ENCODE data around the gene POLQ. TPM values are rescaled to one million over a fixed set of nuclear protein-coding genes. Genes with fewer than 3 reads are reported as not detected.

POLQ gene
- total RNA-seq (2011; cell fraction: chromatin; rRNA removed; ENCODE audit: low replicate concordance): 21.5 and 73.7 TPM in 2 replicates
- 11.8 and 18.8 TPM in 2 replicates for total RNA-seq (2011; cell fraction: nucleolus; rRNA removed)
- total RNA-seq (2011; cell fraction: nucleoplasm; rRNA removed): 22.8 and 23.6 TPM in 2 replicates
- total RNA-seq (2014; rRNA removed) (8.8 and 10.2 TPM in 2 replicates), total RNA-seq (2014; rRNA removed; fragmentation: Illumina TruSeq; extraction: Trizol) (15.8 and 18.3 TPM in 2 replicates), total RNA-seq (2015; rRNA removed; fragmentation: Illumina TruSeq; extraction: Trizol) (15.8 and 19.0 TPM in 2 replicates), total RNA-seq (2021) (8.8 and 10.8 TPM in 2 replicates), polyA plus RNA-seq (2011; rRNA removed) (8.4 and 11.2 TPM in 2 replicates), polyA plus RNA-seq (2014; fragmentation: Illumina TruSeq; extraction: Trizol) (6.7 and 8.1 TPM in 2 replicates), polyA plus RNA-seq (2014; fragmentation: Nextera tagmentation; extraction: Ambion mirVana) (1 to 10 TPM; 1.5 to 2.1 TPM), polyA plus RNA-seq (2014; rRNA removed) (5.9 and 8.0 TPM in 2 replicates), polyA minus RNA-seq (2011; rRNA and poly(A)+ RNA removed) (33.6 and 44.6 TPM in 2 replicates), Bru-seq, nascent RNA (percentile 76 among the genes with signal in this experiment), BruChase-seq, experiment 1, labeled RNA remaining after a 2-hour chase (percentile 84 among the genes with signal in this experiment), BruChase-seq, experiment 2, labeled RNA remaining after a 6-hour chase (percentile 82 among the genes with signal in this experiment)
- polyA plus RNA-seq (2011; cell fraction: cytosol; rRNA removed): 0.95 and 3.2 TPM in 2 replicates
- polyA plus RNA-seq (2011; cell fraction: nucleus; rRNA removed): 17.6 and 20.5 TPM in 2 replicates
- polyA plus RNA-seq (2012): 5.4 TPM in 2 replicates
- 12.7 and 13.5 TPM in 2 replicates for polyA minus RNA-seq (2011; cell fraction: cytosol; rRNA and poly(A)+ RNA removed)
- polyA minus RNA-seq (2011; cell fraction: nucleus; rRNA and poly(A)+ RNA removed): 33.3 and 58.1 TPM in 2 replicates
- long read RNA-seq, experiment 1, partial matches to known transcripts: 3 of 11 reads
- long read RNA-seq, experiment 1, other reads (novel, unspliced or antisense): 8 of 11 reads
- long read RNA-seq, experiment 2, partial matches to known transcripts: 1 of 4 reads
- long read RNA-seq, experiment 2, other reads (novel, unspliced or antisense): 3 of 4 reads
- long read RNA-seq, experiment 3, partial matches to known transcripts: 2 of 3 reads
- long read RNA-seq, experiment 3, other reads (novel, unspliced or antisense): 1 of 3 reads

GRCh38 chr3:121545574-121546455 lies at the start of gene POLQ:
Gene POLQ (minus strand): TSS chr3:121545988. CDS start chr3:121545877, 111 bp downstream.
- Histone ChIP-seq H3K4me1 (replicated peaks in 1 of 2; ENCODE audit: control insufficient read depth in 2 of 2, insufficient read depth in 2 of 2, low read length in 2 of 2) (peaks cover 0 to 2% of the 10 kb centered on the region in 2 experiments; a peak in 2 of 5 replicates), H4K20me1 (replicated peaks; ENCODE audit: control insufficient read depth, insufficient read depth, low read length) (no peaks in the 10 kb centered on the region), H3K9ac (ENCODE audit: insufficient read depth in 1 of 2, low read depth in 2 of 2, low read length in 2 of 2) (peak within 1 kb of the TSS; percentile 90 to 94), H3K79me2 (ENCODE audit: control insufficient read depth, insufficient read depth, low read length) (peaks cover 21% of the 10 kb centered on the region), H3K9me1 (ENCODE audit: control insufficient read depth, insufficient read depth, low read length) (no peaks in the 10 kb centered on the region), H3K27me3 (ENCODE audit: control insufficient read depth in 2 of 2, insufficient read depth in 2 of 2, low read length in 2 of 2) (no peaks in the 10 kb centered on the region), H2AFZ (ENCODE audit: low read depth, low read length) (peak within 1 kb of the TSS; percentile 99), H3K4me3 (peak within 1 kb of the TSS; percentile 74), H3K36me3 (ENCODE audit: control insufficient read depth, insufficient read depth, low read length) (peaks cover 30% of the 10 kb centered on the region; the same call in 2 of the 3 replicates), H3K9me3 (replicated peaks; ENCODE audit: control insufficient read depth, insufficient read depth, low read depth, low read length) (no peaks in the 10 kb centered on the region), H3K4me2 (ENCODE audit: insufficient read depth, low read length) (peak within 1 kb of the TSS; percentile 86), H3K27ac (ENCODE audit: extremely low read depth, low read depth, low read length) (peak within 1 kb of the TSS; percentile 78)
- peak; percentile 97 for ATAC-seq
- FAIRE-seq: peak; percentile 94
- ChIA-PET POLR2A (no interaction called here), CTCF (ENCODE audit: low intra/inter-chr PET ratio) (interaction anchor here (0.5 to 1.5 kb wide), 5 partner anchors 395 to 1944 kb away, joined by 3 to 4 read pairs (median 3); no protein-coding TSS in a partner anchor)
- WGBS (ENCODE audit: insufficient coverage, low coverage, missing lambda C conversion rate): 0% methylated on average over 28 of the region's 42 CpGs
- in situ Hi-C loops (cut with MboI) (loop anchor here (5.0 kb wide), 1 partner anchor 811 kb away; no protein-coding TSS in a partner anchor), intact Hi-C loops (cut with micrococcal nuclease) (loop anchor here (1.0 to 10.0 kb wide), 6 partner anchors 309 to 810 kb away; no protein-coding TSS in a partner anchor)
- peak; percentile 79 to 93 (median 82) for DNase-seq (ENCODE audit: extremely low read depth in 1 of 4, low spot score in 3 of 4)
- TSS peak; percentile 84 for BruUV-seq (replicated peaks)
- TF ChIP-seq KLF16 (IDR thresholded peaks at IDR 0.05) (no peak), THAP12 (CRISPR knock-in tag; IDR thresholded peaks at IDR 0.05) (peak; percentile 90), E2F5 (CRISPR knock-in tag; IDR thresholded peaks at IDR 0.05) (no peak), SOX6 (IDR thresholded peaks at IDR 0.05) (no peak), ZNF445 (CRISPR knock-in tag; IDR thresholded peaks at IDR 0.05; ENCODE audit: low read depth) (no peak), HDAC8 (tag; IDR thresholded peaks at IDR 0.05) (no peak), TRIM25 (IDR thresholded peaks at IDR 0.05; ENCODE audit: borderline replicate concordance) (no peak), TRIM24 (IDR thresholded peaks at IDR 0.05) (no peak), MAX (CRISPR knock-in tag; IDR thresholded peaks at IDR 0.05) (peak; percentile 35; the same call in 1 of the 2 replicates)
